Measurements from ENCODE around the gene DDX50. TPM values are rescaled to one million over a fixed set of nuclear protein-coding genes. Genes with fewer than 3 reads are reported as not detected.
A peak's percentile ranks its signal among the peaks of the same experiment; 100 is the strongest.
"Not testable (repeated sequence)": the region's sequence is repeated elsewhere in the genome, so short reads cannot be mapped to it uniquely, and the experiment has no call there.

DDX50 gene
- total RNA-seq, 3 donors from 2014 or later = 40.3 to 50.2 (median 43.9) TPM

- no peak overlapping the region for H3K4me3 ChIP-seq
Observed at GRCh38 chr10:68864611-68865010, 36.5 kb upstream of the DDX50 start.

GRCh38 chr10:68868173-68868572 lies 32.9 kb upstream of the DDX50 start:
- H3K27ac ChIP-seq; DNase-seq (ENCODE audit: low spot score in 2 of 2); intact Hi-C loops (cut with DNase I; ENCODE audit: low total_unique reads); H3K4me1 ChIP-seq; H3K36me3 ChIP-seq; H3K27me3 ChIP-seq; H3K4me3 ChIP-seq; H3K9me3 ChIP-seq: not testable (repeated sequence)

More at GRCh38 chr10:68864611-68865010, 36.5 kb upstream of the DDX50 start:
- H3K9me3 ChIP-seq = peaks cover 14 to 17% of the 10 kb centered on the region in 2 donors
- no peaks in the 10 kb centered on the region for H3K4me1 ChIP-seq
- H3K27ac ChIP-seq = no peak overlapping the region
- DNase-seq (ENCODE audit: low spot score in 2 of 2) = no peak
- H3K27me3 ChIP-seq = no peaks in the 10 kb centered on the region
- intact Hi-C loops (cut with DNase I; ENCODE audit: low total_unique reads) = no loop called here
- TF ChIP-seq CTCF (IDR thresholded peaks at IDR 0.05) (no peak), POLR2AphosphoS5 (IDR thresholded peaks at IDR 0.05) (no peak), POLR2A (IDR thresholded peaks at IDR 0.05) (no peak)
- H3K36me3 ChIP-seq = no peaks in the 10 kb centered on the region

- no peak overlapping the region for H3K4me3 ChIP-seq
- H3K9me3 ChIP-seq = peaks cover 0 to 5% of the 10 kb centered on the region in 2 donors
- H3K27ac ChIP-seq = no peak overlapping the region
- TF ChIP-seq CTCF (IDR thresholded peaks at IDR 0.05) (no peak), POLR2A (IDR thresholded peaks at IDR 0.05) (no peak), POLR2AphosphoS5 (IDR thresholded peaks at IDR 0.05) (no peak)
- no peaks in the 10 kb centered on the region for H3K4me1 ChIP-seq
- H3K36me3 ChIP-seq = no peaks in the 10 kb centered on the region
- no peaks in the 10 kb centered on the region for H3K27me3 ChIP-seq
- intact Hi-C loops (cut with DNase I; ENCODE audit: low total_unique reads) = no loop called here
- no peak for DNase-seq (ENCODE audit: low spot score in 2 of 2)
Observed at GRCh38 chr10:68869623-68870022, 31.5 kb upstream of the DDX50 start.

GRCh38 chr10:68870061-68870460 lies 31.1 kb upstream of the DDX50 start:
- H3K27ac ChIP-seq = no peak overlapping the region
- no peak for TF ChIP-seq POLR2AphosphoS5 (IDR thresholded peaks at IDR 0.05)
- no peak for TF ChIP-seq CTCF (IDR thresholded peaks at IDR 0.05)
- TF ChIP-seq POLR2A (IDR thresholded peaks at IDR 0.05) = no peak

GRCh38 chr10:68870545-68871104 lies 30.5 kb upstream of the DDX50 start:
- peak overlapping the region; percentile 4 to 17 for H3K27ac ChIP-seq
- intact Hi-C loops (cut with DNase I; ENCODE audit: low total_unique reads) = no loop called here
- H3K4me1 ChIP-seq = no peaks in the 10 kb centered on the region
- TF ChIP-seq POLR2AphosphoS5 (IDR thresholded peaks at IDR 0.05) = no peak
- TF ChIP-seq POLR2A (IDR thresholded peaks at IDR 0.05) = no peak
- no peak for TF ChIP-seq CTCF (IDR thresholded peaks at IDR 0.05)
- H3K36me3 ChIP-seq = no peaks in the 10 kb centered on the region
- peaks cover 0 to 5% of the 10 kb centered on the region in 2 donors for H3K9me3 ChIP-seq
- H3K4me3 ChIP-seq = no peak overlapping the region
- no peak for DNase-seq (ENCODE audit: low spot score in 2 of 2)
- no peaks in the 10 kb centered on the region for H3K27me3 ChIP-seq

More at GRCh38 chr10:68870061-68870460, 31.1 kb upstream of the DDX50 start:
- no peak overlapping the region for H3K4me3 ChIP-seq
- H3K9me3 ChIP-seq = peaks cover 0 to 5% of the 10 kb centered on the region in 2 donors
- no peak for DNase-seq (ENCODE audit: low spot score in 2 of 2)
- H3K4me1 ChIP-seq = no peaks in the 10 kb centered on the region
- intact Hi-C loops (cut with DNase I; ENCODE audit: low total_unique reads) = no loop called here
- H3K27me3 ChIP-seq = no peaks in the 10 kb centered on the region
- H3K36me3 ChIP-seq = no peaks in the 10 kb centered on the region
